ENCODE results near the gene APOH. TPM values are rescaled to one million over a fixed set of nuclear protein-coding genes. Genes with fewer than 3 reads are reported as not detected.

The APOH gene
- total and polyA plus RNA-seq, 9 of the 15 experiments (the other 6 are each of a cell fraction or from before 2014, with no cell fraction given): 1.1 TPM; not detected in 8

DNA sequence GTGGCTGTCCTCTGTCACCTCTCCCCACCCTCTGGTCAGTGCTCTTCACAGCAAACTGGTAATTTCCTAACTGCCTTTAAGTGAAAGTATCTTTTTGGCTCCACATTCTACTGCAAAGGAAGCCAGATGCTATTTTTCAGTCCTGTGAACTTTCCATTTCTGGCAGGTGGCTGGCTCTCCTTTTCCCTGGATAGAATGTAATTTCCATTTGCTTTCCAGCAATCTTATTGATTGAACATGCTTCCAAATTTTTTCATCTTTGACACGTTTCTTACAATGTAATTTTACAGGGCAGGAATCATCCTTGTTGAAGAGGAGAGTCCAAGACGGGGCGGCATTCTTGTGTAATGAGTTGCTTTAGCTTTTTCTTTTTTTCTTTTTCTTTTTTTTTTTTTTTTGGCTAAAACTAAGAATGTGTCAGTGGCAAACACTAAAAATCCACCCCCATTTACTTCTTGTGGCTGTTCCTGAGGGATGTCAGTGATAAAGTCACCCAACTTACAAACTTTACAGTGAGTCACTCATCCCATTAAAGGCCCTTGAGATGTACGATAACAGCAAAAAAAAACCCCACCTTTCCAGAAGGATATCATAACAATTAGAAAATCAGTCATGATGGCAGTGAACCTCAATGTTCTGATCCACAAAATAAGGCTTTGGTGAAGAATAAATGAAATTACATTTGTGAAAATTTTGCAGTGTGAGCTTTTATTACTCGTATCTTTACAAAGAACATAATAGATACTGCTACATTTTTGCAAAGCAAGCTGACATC is 43.8 kb upstream of the APOH start (continued):
- TF ChIP-seq TRIM24 (IDR thresholded peaks at IDR 0.05) (0 out of 4 replicates have a peak, but pooled peaks of 1 of the 2 experiments have one; percentile 26), CC2D1A (IDR thresholded peaks at IDR 0.05) (no peak), MAFG (tag; conservative IDR thresholded peaks at IDR 0.05) (0 out of 2 replicates have a peak, but pooled peaks have one; percentile 20), TBP (optimal IDR thresholded peaks at IDR 0.05; ENCODE audit: low read depth, low read length) (no peak), E2F3 (CRISPR knock-in tag; IDR thresholded peaks at IDR 0.05) (no peak), ATF3 (IDR thresholded peaks at IDR 0.05) (peak; percentile 71), ATF3 (CRISPR knock-in tag; conservative IDR thresholded peaks at IDR 0.05) (no peak), PCBP2 (IDR thresholded peaks at IDR 0.05; ENCODE audit: low read depth, low read length, poor library complexity, severe bottlenecking) (no peak), ETV5 (CRISPR knock-in tag; IDR thresholded peaks at IDR 0.05; ENCODE audit: low read depth) (no peak), ZNF79 (CRISPR knock-in tag; IDR thresholded peaks at IDR 0.05; ENCODE audit: low read depth) (no peak), SAP30 (IDR thresholded peaks at IDR 0.05; ENCODE audit: borderline replicate concordance, insufficient read depth, low read depth, low read length, poor library complexity, severe bottlenecking) (no peak)
- TF ChIP-seq, protein P1, sequence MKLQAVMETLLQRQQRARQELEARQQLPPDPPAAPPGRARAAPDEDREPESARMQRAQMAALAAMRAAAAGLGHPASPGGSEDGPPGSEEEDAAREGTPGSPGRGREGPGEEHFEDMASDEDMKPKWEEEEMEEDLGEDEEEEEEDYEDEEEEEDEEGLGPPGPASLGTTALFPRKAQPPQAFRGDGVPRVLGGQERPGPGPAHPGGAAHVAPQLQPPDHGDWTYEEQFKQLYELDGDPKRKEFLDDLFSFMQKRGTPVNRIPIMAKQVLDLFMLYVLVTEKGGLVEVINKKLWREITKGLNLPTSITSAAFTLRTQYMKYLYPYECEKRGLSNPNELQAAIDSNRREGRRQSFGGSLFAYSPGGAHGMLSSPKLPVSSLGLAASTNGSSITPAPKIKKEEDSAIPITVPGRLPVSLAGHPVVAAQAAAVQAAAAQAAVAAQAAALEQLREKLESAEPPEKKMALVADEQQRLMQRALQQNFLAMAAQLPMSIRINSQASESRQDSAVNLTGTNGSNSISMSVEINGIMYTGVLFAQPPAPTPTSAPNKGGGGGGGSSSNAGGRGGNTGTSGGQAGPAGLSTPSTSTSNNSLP (IDR thresholded peaks at IDR 0.05; ENCODE audit: borderline replicate concordance, low read depth, low read length): no peak
- TF ChIP-seq, protein P2, sequence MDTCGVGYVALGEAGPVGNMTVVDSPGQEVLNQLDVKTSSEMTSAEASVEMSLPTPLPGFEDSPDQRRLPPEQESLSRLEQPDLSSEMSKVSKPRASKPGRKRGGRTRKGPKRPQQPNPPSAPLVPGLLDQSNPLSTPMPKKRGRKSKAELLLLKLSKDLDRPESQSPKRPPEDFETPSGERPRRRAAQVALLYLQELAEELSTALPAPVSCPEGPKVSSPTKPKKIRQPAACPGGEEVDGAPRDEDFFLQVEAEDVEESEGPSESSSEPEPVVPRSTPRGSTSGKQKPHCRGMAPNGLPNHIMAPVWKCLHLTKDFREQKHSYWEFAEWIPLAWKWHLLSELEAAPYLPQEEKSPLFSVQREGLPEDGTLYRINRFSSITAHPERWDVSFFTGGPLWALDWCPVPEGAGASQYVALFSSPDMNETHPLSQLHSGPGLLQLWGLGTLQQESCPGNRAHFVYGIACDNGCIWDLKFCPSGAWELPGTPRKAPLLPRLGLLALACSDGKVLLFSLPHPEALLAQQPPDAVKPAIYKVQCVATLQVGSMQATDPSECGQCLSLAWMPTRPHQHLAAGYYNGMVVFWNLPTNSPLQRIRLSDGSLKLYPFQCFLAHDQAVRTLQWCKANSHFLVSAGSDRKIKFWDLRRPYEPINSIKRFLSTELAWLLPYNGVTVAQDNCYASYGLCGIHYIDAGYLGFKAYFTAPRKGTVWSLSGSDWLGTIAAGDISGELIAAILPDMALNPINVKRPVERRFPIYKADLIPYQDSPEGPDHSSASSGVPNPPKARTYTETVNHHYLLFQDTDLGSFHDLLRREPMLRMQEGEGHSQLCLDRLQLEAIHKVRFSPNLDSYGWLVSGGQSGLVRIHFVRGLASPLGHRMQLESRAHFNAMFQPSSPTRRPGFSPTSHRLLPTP (IDR thresholded peaks at IDR 0.05; ENCODE audit: borderline replicate concordance, extremely low read depth, insufficient read length): no peak
- TF ChIP-seq, protein P3, sequence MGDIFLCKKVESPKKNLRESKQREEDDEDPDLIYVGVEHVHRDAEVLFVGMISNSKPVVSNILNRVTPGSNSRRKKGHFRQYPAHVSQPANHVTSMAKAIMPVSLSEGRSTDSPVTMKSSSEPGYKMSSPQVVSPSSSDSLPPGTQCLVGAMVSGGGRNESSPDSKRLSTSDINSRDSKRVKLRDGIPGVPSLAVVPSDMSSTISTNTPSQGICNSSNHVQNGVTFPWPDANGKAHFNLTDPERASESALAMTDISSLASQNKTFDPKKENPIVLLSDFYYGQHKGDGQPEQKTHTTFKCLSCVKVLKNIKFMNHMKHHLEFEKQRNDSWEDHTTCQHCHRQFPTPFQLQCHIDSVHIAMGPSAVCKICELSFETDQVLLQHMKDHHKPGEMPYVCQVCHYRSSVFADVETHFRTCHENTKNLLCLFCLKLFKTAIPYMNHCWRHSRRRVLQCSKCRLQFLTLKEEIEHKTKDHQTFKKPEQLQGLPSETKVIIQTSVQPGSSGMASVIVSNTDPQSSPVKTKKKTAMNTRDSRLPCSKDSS (IDR thresholded peaks at IDR 0.05; ENCODE audit: low read depth, partially characterized antibody): no peak
- TF ChIP-seq, protein P4, sequence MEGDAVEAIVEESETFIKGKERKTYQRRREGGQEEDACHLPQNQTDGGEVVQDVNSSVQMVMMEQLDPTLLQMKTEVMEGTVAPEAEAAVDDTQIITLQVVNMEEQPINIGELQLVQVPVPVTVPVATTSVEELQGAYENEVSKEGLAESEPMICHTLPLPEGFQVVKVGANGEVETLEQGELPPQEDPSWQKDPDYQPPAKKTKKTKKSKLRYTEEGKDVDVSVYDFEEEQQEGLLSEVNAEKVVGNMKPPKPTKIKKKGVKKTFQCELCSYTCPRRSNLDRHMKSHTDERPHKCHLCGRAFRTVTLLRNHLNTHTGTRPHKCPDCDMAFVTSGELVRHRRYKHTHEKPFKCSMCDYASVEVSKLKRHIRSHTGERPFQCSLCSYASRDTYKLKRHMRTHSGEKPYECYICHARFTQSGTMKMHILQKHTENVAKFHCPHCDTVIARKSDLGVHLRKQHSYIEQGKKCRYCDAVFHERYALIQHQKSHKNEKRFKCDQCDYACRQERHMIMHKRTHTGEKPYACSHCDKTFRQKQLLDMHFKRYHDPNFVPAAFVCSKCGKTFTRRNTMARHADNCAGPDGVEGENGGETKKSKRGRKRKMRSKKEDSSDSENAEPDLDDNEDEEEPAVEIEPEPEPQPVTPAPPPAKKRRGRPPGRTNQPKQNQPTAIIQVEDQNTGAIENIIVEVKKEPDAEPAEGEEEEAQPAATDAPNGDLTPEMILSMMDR (IDR thresholded peaks at IDR 0.05 in 2 of 3, conservative IDR thresholded peaks at IDR 0.05 in 1 of 3; ENCODE audit: insufficient read depth in 2 of 3, low read depth in 1 of 3, low read length in 3 of 3): no peak

All from K562 (cell line).